Measurements from ENCODE around the gene TNFAIP6.
"Not testable (repeated sequence)": the region's sequence is repeated elsewhere in the genome, so short reads cannot be mapped to it uniquely, and the experiment has no call there.

TNFAIP6 gene

DNA sequence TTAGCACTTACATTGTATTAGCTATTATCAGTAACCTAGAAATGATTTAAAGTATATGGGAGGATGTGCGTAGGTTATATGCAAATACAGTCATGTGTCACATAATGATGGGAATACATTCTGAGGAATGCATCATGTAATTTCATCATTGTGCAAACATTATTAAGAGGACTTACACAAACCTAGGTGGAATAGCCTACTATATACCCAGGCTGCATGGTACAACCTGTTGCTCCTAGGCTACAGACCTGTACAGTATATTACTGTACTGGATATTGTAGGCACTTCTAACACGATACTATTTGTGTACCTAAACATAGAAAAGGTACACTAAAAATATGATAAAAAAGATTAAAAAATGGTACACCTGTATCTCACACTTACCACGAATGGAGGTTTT, 60.3 kb downstream of the TNFAIP6 start:
- DNase-seq (ENCODE audit: low read depth): no peak

DNA sequence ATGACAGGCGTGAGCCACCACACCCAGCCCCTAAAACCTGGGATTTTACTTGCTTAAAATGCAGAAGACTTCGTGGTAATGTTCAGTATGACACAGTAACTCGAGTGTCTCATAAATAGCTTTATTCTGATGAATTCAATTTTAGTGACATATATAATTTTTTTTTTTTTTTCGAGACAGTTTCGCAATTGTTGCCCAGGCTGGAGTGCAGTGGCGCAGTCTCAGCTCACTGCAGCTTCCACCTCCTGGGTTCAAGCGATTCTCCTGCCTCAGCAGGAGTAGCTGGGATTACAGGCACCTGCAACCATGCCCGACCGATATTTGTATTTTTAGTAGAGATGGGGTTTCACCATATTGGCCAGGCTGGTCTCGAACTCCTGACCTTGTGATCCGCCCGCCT, 64.3 kb downstream of the TNFAIP6 start:
- DNase-seq (ENCODE audit: low read depth): not testable (repeated sequence)

DNA sequence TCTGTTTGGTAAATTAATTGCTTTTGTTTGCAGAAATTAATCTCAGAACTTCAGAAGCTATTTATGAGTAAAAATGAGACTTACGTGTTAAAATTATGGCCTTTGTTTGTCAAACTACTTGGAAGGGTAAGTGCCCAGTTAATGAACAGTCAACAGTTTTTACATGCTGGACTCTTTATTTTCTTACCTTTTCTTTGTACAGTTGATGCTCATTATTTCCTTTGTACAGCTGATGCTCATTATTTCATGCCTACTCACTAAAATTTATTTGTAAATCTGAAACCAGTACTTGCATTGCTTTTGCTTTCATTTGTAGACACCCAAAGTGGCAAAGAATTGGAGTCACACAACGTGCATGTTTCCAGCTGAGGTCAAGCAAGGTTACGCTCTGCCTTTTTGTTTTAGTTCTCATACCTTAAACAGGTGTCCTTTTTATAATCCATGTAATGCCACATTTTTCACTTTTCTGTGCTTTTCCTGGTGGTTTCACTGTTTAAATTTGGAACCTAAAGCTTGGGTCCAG, 65.6 kb downstream of the TNFAIP6 start:
- DNase-seq (ENCODE audit: low read depth): no peak

DNA sequence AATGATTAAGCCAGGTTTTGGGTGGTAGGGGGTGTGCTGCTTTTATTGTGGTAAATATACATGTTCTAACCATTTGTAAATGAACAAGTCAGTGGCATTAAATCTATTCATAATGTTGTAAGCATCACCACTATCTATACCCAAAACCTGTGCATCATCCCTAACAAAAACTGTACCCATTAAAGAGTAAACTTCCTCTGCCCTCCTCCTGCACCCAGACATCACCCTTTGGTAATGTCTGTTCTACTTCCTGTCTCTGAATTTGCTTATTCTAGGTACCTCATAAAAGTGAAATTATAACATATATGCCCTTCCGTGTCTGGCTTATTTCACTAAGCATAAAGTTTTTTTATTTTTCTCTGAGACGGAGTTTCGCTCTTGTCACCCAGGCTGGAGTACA, 66.4 kb downstream of the TNFAIP6 start:
- DNase-seq (ENCODE audit: low read depth): no peak
